G401 (cell line): Measurements from ENCODE around the gene LHB. TPM values are rescaled to one million over a fixed set of nuclear protein-coding genes. Genes with fewer than 3 reads are reported as not detected.
"Not testable (repeated sequence)": the region's sequence is repeated elsewhere in the genome, so short reads cannot be mapped to it uniquely, and the experiment has no call there.

Source experiments
- DNase-seq: peaks from one replicate; pipeline ENCODE4 v3.0.0-alpha.2; 2015; ENCODE audit warnings: low spot score
- in situ Hi-C: cut with HindIII; loops from 2 replicates; pipeline ENCODE4 v1.10.0; 2016; ENCODE audit warnings: low sequenced_read_pairs, mixed read lengths
- total RNA-seq: library from RNA; depleted of rRNA; stranded (reverse); fragments of >200 nt; shearing (Covaris generic); gene quantifications from 2 replicates; pipeline ENCODE4 v1.2.3, GENCODE V29; 2014; rRNA removed

Gene LHB
- not detected in 2 replicates for total RNA-seq

- no peak for DNase-seq
- in situ Hi-C loops, result no loop called here
Observed at GRCh38 chr19:49017041-49017665, at the start of gene LHB. Gene LHB (minus strand): TSS chr19:49017091. CDS start chr19:49017081, 10 bp downstream.

- peak; percentile 22 for DNase-seq
- in situ Hi-C loops, result no loop called here
Observed at GRCh38 chr19:49065905-49066512, 49.1 kb upstream of the LHB start.

GRCh38 chr19:49064768-49065611 is 48.1 kb upstream of the LHB start, which contains the start of gene NTF4:
Gene NTF4 (minus strand): TSS chr19:49064818. CDS start chr19:49061997, 2,821 bp downstream.
- DNase-seq, result peak; percentile 23

GRCh38 chr19:49064029-49064629 is 47.2 kb upstream of the LHB start:
- in situ Hi-C loops, result no loop called here
- DNase-seq, result no peak

More at GRCh38 chr19:49064768-49065611, 48.1 kb upstream of the LHB start, which contains the start of gene NTF4:
- in situ Hi-C loops, result no loop called here

GRCh38 chr19:49061445-49061844 is 44.6 kb upstream of the LHB start:
- DNase-seq, result no peak
- in situ Hi-C loops, result no loop called here

- in situ Hi-C loops, result no loop called here
- DNase-seq, result no peak
Observed at GRCh38 chr19:49061000-49061399, 44.1 kb upstream of the LHB start.

GRCh38 chr19:49059053-49059452 is 42.2 kb upstream of the LHB start:
- DNase-seq, result no peak
- in situ Hi-C loops, result no loop called here

- in situ Hi-C loops, result no loop called here
- DNase-seq, result peak; percentile 11
Observed at GRCh38 chr19:49058562-49058961, 41.7 kb upstream of the LHB start.

GRCh38 chr19:49057636-49058234 is 40.8 kb upstream of the LHB start, which contains the start of gene CGB7:
Gene CGB7 (minus strand): TSS chr19:49057749. CDS start chr19:49055375, 2,374 bp downstream.
- peak; percentile 9 for DNase-seq
- in situ Hi-C loops, result no loop called here

- DNase-seq, in situ Hi-C loops: not testable (repeated sequence)
Observed at GRCh38 chr19:49056902-49057596, 40.2 kb upstream of the LHB start.

- in situ Hi-C loops, result no loop called here
- no peak for DNase-seq
Observed at GRCh38 chr19:49056101-49056901, 39.4 kb upstream of the LHB start.

GRCh38 chr19:49050376-49051033 is 33.6 kb upstream of the LHB start:
- not testable (repeated sequence) for DNase-seq

GRCh38 chr19:49049834-49050233 is 32.9 kb upstream of the LHB start:
- in situ Hi-C loops, DNase-seq: not testable (repeated sequence)

More at GRCh38 chr19:49050376-49051033, 33.6 kb upstream of the LHB start:
- in situ Hi-C loops, result not testable (repeated sequence)

- DNase-seq, in situ Hi-C loops: not testable (repeated sequence)
Observed at GRCh38 chr19:49049011-49049410, 32.1 kb upstream of the LHB start, which contains the start of gene CGB8. Gene CGB8 (minus strand): TSS chr19:49049111. CDS start chr19:49048739, 372 bp downstream.

GRCh38 chr19:49043548-49043947 is 26.7 kb upstream of the LHB start, which contains the start of gene CGB5:
Gene CGB5 (plus strand): TSS chr19:49043848. CDS start chr19:49044210, 362 bp downstream.
- DNase-seq, in situ Hi-C loops: not testable (repeated sequence)

- DNase-seq, in situ Hi-C loops: not testable (repeated sequence)
Observed at GRCh38 chr19:49042666-49043065, 25.8 kb upstream of the LHB start.

- DNase-seq, result no peak
- in situ Hi-C loops, result no loop called here
Observed at GRCh38 chr19:49042177-49042576, 25.3 kb upstream of the LHB start.
